Gastrocnemius medialis (tissue), 4 donors: Measurements from ENCODE around the gene NECAB3.

Source experiments
- CTCF ChIP-seq, 5 experiments: fragments of 450-650 bp in 3 of 5; fragments of 200-600 bp in 2 of 5; sonication (generic) in 2 of 5; IDR thresholded peaks in 4 of 5; conservative IDR thresholded peaks in 1 of 5; 1 replicate in 4 of 5; 2 replicates in 1 of 5; pipeline ENCODE4 v1.5.1; 2016 to 2019; ENCODE audit warnings: antibody characterized with exemption in 5 of 5, mild to moderate bottlenecking in 3 of 5, moderate library complexity in 3 of 5
- POLR2A ChIP-seq, 2 donors: fragments of 450-650 bp; IDR thresholded peaks; one replicate each; pipeline ENCODE4 v1.6.1; 2017; ENCODE audit warnings: antibody characterized with exemption in 2 of 2, mild to moderate bottlenecking in 2 of 2, moderate library complexity in 2 of 2

GRCh38 chr20:33689973-33690372, 15.7 kb upstream of the NECAB3 start:
- TF ChIP-seq CTCF (IDR thresholded peaks at IDR 0.05 in 4 of 5, conservative IDR thresholded peaks at IDR 0.05 in 1 of 5) (no peak), POLR2A (IDR thresholded peaks at IDR 0.05) (no peak)
